Measurements from ENCODE around the gene CALN1.

The CALN1 gene

GRCh38 chr7:72032934-72033333, 379.2 kb downstream of the CALN1 start:
- DNase-seq = peak; percentile 27 to 46 (median 28)

GRCh38 chr7:72030994-72031667, 381.0 kb downstream of the CALN1 start:
- DNase-seq = no peak

GRCh38 chr7:72028267-72028666, 383.9 kb downstream of the CALN1 start:
- DNase-seq = no peak

- DNase-seq = no peak
These were observed 386.7 kb downstream of the CALN1 start for GRCh38 chr7:72025381-72025960.

- DNase-seq = peak in 3 of 4 experiments; percentile 47 to 55 (median 54)
These were observed 388.2 kb downstream of the CALN1 start for GRCh38 chr7:72023926-72024325.

GRCh38 chr7:72021716-72022115, 390.4 kb downstream of the CALN1 start:
- DNase-seq = no peak

GRCh38 chr7:72020311-72020710, 391.8 kb downstream of the CALN1 start:
- no peak for DNase-seq

- no peak for DNase-seq
These were observed 392.7 kb downstream of the CALN1 start for GRCh38 chr7:72019436-72019835.

GRCh38 chr7:72017756-72018155, 394.4 kb downstream of the CALN1 start:
- DNase-seq = no peak

- DNase-seq = no peak
These were observed 395.6 kb downstream of the CALN1 start for GRCh38 chr7:72016574-72016973.

- DNase-seq = no peak
These were observed 397.0 kb downstream of the CALN1 start for GRCh38 chr7:72015136-72015535.

- no peak for DNase-seq
These were observed 405.1 kb downstream of the CALN1 start for GRCh38 chr7:72007018-72007417.

- DNase-seq = no peak
These were observed 408.9 kb downstream of the CALN1 start for GRCh38 chr7:72003236-72003635.

- DNase-seq = no peak
These were observed 416.0 kb downstream of the CALN1 start for GRCh38 chr7:71996141-71996540.

GRCh38 chr7:71995111-71995510, 417.0 kb downstream of the CALN1 start:
- no peak for DNase-seq

- DNase-seq = no peak
These were observed 420.6 kb downstream of the CALN1 start for GRCh38 chr7:71991586-71991985.

GRCh38 chr7:71990138-71990462, 422.0 kb downstream of the CALN1 start:
- DNase-seq = no peak

- DNase-seq = no peak
These were observed 423.9 kb downstream of the CALN1 start for GRCh38 chr7:71988201-71988600.

- DNase-seq = no peak
These were observed 424.9 kb downstream of the CALN1 start for GRCh38 chr7:71987200-71987767.

- no peak for DNase-seq
These were observed 427.8 kb downstream of the CALN1 start for GRCh38 chr7:71984348-71984747.

GRCh38 chr7:71982851-71983250, 429.3 kb downstream of the CALN1 start:
- no peak for DNase-seq

- DNase-seq = no peak
These were observed 435.5 kb downstream of the CALN1 start for GRCh38 chr7:71976645-71977044.

- no peak for DNase-seq
These were observed 437.5 kb downstream of the CALN1 start for GRCh38 chr7:71974611-71975010.

GRCh38 chr7:71972534-71972933, 439.6 kb downstream of the CALN1 start:
- DNase-seq = peak in 1 of 4 experiments; percentile 13

Measured in suppressor macrophage (primary cell).